HEK293T (cell line): ENCODE measurements around the gene CHCHD5.

ENCODE experiments used
- CTCF ChIA-PET: fragments of 350-600 bp; formaldehyde crosslinking; extraction: SDS; loops from one replicate; lab custom pipeline; 2021; ENCODE audit warnings: antibody characterized with exemption, inconsistent platforms; lab: Yijun Ruan, JAX
- POLR2A ChIA-PET: fragments of 350-600 bp; formaldehyde crosslinking; extraction: SDS; loops from one replicate; lab custom pipeline; 2020; ENCODE audit warnings: antibody characterized with exemption, inconsistent platforms; lab: Yijun Ruan, JAX
- DNase-seq: peaks from one replicate; pipeline ENCODE4 v3.0.0; 2012; ENCODE audit warnings: mixed read lengths; ENCODE audit errors: extremely low spot score
- ARNT ChIP-seq: fragments of 450-650 bp; IDR thresholded peaks from 2 replicates; pipeline ENCODE4 v1.6.1; 2017; ENCODE audit warnings: mild to moderate bottlenecking
- BHLHE40 ChIP-seq: fragments of 450-650 bp; IDR thresholded peaks from 2 replicates; pipeline ENCODE4 v1.6.1; 2016; ENCODE audit warnings: mild to moderate bottlenecking, moderate library complexity, borderline replicate concordance
- CTBP1 ChIP-seq: fragments of 450-650 bp; IDR thresholded peaks from 2 replicates; pipeline ENCODE4 v1.6.1; 2016; ENCODE audit warnings: borderline replicate concordance
- ELF4 ChIP-seq: fragments of 450-650 bp; IDR thresholded peaks from 2 replicates; pipeline ENCODE4 v1.6.1; 2017; ENCODE audit warnings: antibody characterized with exemption
- FOXA1 ChIP-seq: fragments of 450-650 bp; IDR thresholded peaks from 2 replicates; pipeline ENCODE4 v1.6.1; 2016; ENCODE audit warnings: mild to moderate bottlenecking
- FOXK2 ChIP-seq: fragments of 450-650 bp; IDR thresholded peaks from 2 replicates; pipeline ENCODE4 v1.6.1; 2016; ENCODE audit warnings: mild to moderate bottlenecking
- FOXM1 ChIP-seq: fragments of 450-650 bp; IDR thresholded peaks from 2 replicates; pipeline ENCODE4 v1.6.1; 2017; ENCODE audit warnings: mild to moderate bottlenecking, borderline replicate concordance
- HDGF ChIP-seq: fragments of 450-650 bp; IDR thresholded peaks from 2 replicates; pipeline ENCODE4 v1.6.1; 2017; ENCODE audit warnings: antibody characterized with exemption, borderline replicate concordance
- L3MBTL2 ChIP-seq: fragments of 450-650 bp; conservative IDR thresholded peaks from 2 replicates; pipeline ENCODE4 v1.6.1; 2016; ENCODE audit warnings: mild to moderate bottlenecking
- LEF1 ChIP-seq: fragments of 450-650 bp; IDR thresholded peaks from 2 replicates; pipeline ENCODE4 v1.6.1; 2017; ENCODE audit warnings: mild to moderate bottlenecking, borderline replicate concordance
- NFRKB ChIP-seq: fragments of 450-650 bp; IDR thresholded peaks from 2 replicates; pipeline ENCODE4 v1.6.1; 2016; ENCODE audit warnings: mild to moderate bottlenecking, moderate library complexity
- PKNOX1 ChIP-seq: fragments of 450-650 bp; IDR thresholded peaks from 2 replicates; pipeline ENCODE4 v1.6.1; 2016
- SP1 ChIP-seq: fragments of 450-650 bp; IDR thresholded peaks from 2 replicates; pipeline ENCODE4 v1.6.1; 2017
- SUZ12 ChIP-seq: fragments of 450-650 bp; IDR thresholded peaks from 2 replicates; pipeline ENCODE4 v1.6.1; 2016; ENCODE audit warnings: mild to moderate bottlenecking
- TARDBP ChIP-seq: fragments of 450-650 bp; IDR thresholded peaks from 2 replicates; pipeline ENCODE4 v1.6.1; 2016
- ZNF384 ChIP-seq: fragments of 450-650 bp; IDR thresholded peaks from 2 replicates; pipeline ENCODE4 v1.6.1; 2016

Gene CHCHD5

DNA sequence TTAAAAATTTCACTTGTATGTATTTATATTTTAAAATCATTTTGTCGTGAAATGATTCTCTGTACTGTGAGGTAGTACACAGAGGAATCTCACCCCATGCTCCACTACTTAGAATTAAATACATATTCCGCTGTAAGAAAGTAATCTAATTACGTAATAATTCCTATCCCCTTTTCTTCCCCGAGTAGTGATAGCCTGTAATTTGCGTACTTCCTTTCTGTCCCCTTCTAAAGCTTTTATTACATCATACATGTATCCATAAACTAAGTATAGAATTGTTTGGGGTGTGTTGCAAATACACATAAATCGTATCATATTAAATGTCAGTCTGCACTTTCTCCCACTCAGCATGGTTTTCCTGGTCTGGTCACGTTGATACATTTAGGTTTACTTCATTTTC lies 12.4 kb upstream of the CHCHD5 start:
- ChIA-PET CTCF (no interaction called here), POLR2A (no interaction called here)
- TF ChIP-seq FOXK2 (no peak), NFRKB (no peak), HDGF (no peak), CTBP1 (no peak), ARNT (no peak), TARDBP (no peak), SUZ12 (no peak), ELF4 (no peak), LEF1 (no peak), PKNOX1 (no peak)
- DNase-seq = no peak

DNA sequence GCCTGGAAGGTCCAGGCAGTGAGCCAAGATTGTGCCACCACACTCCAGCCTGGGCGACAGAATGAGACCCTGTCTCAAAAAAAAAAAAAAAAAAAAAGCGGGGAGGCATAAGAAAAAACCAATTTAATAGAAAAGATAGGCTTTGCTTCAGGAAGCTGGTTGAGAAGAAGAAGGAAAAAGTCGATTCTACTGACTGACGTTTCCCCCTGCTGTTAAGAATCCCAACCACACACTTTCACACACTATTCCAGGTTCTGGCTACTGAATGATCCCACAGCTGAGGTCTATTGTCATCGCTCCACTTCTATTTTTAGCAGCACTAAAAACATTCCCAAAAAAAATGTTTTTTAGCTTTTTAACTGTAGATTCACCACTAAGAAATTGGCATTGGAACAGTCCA lies 6.7 kb upstream of the CHCHD5 start:
- ChIA-PET CTCF (no interaction called here), POLR2A (interaction anchor here (1.2 kb wide), 1 partner anchor 34 kb away, joined by 4 read pairs; no protein-coding TSS in a partner anchor)
- DNase-seq = no peak
- TF ChIP-seq FOXK2 = no peak
- TF ChIP-seq ARNT = no peak
- no peak for TF ChIP-seq SP1
- no peak for TF ChIP-seq SUZ12
- TF ChIP-seq ZNF384 = no peak
- TF ChIP-seq PKNOX1 = no peak
- no peak for TF ChIP-seq HDGF
- no peak for TF ChIP-seq LEF1
- TF ChIP-seq FOXM1 = no peak
- TF ChIP-seq L3MBTL2 = no peak
- no peak for TF ChIP-seq TARDBP
- no peak for TF ChIP-seq BHLHE40
- no peak for TF ChIP-seq FOXA1
- no peak for TF ChIP-seq ELF4
- no peak for TF ChIP-seq CTBP1
- no peak for TF ChIP-seq NFRKB

GRCh38 chr2:112579241-112579640 lies 5.2 kb upstream of the CHCHD5 start:
- DNase-seq = no peak
- POLR2A ChIA-PET = no interaction called here
- TF ChIP-seq CTBP1 (no peak), LEF1 (no peak), L3MBTL2 (no peak), HDGF (no peak), TARDBP (no peak)
- CTCF ChIA-PET = no interaction called here

DNA sequence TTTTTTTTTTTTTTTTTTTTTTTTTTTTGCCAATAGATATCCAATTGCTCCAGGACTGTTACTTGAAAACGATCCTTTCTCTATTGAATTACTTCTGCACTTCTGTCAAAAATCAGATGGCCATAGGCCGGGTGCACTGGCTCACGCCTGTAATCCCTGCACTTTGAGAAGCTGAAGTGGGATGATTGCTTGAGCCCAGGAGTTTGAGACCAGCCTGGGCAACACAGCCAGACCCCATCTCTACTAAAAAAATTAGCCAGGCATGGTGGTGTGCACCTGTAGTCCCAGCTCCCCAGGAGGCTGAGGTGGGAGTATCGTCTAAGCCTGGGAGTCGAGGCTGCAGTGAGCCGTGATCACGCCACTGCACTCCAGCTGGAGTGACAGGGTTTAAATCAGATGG lies 4.3 kb upstream of the CHCHD5 start:
- ChIA-PET POLR2A (no interaction called here), CTCF (no interaction called here)
- TF ChIP-seq CTBP1 = no peak
- no peak for TF ChIP-seq ZNF384
- TF ChIP-seq NFRKB = no peak
- no peak for TF ChIP-seq FOXK2
- no peak for TF ChIP-seq HDGF
- TF ChIP-seq SUZ12 = no peak
- TF ChIP-seq L3MBTL2 = no peak
- DNase-seq = no peak

GRCh38 chr2:112582314-112582746 lies 2.1 kb upstream of the CHCHD5 start:
- CTCF ChIA-PET = interaction anchor here (1.3 kb wide), 1 partner anchor 8 kb away, joined by 5 read pairs; no protein-coding TSS in a partner anchor
- POLR2A ChIA-PET = interaction anchor here (1.0 to 1.4 kb wide), 2 partner anchors 101 to 145 kb away, joined by 4 read pairs; no protein-coding TSS in a partner anchor
- TF ChIP-seq FOXA1 (no peak), NFRKB (no peak), PKNOX1 (peak; percentile 66), ZNF384 (peak; percentile 93)
- peak; percentile 22 for DNase-seq

DNA sequence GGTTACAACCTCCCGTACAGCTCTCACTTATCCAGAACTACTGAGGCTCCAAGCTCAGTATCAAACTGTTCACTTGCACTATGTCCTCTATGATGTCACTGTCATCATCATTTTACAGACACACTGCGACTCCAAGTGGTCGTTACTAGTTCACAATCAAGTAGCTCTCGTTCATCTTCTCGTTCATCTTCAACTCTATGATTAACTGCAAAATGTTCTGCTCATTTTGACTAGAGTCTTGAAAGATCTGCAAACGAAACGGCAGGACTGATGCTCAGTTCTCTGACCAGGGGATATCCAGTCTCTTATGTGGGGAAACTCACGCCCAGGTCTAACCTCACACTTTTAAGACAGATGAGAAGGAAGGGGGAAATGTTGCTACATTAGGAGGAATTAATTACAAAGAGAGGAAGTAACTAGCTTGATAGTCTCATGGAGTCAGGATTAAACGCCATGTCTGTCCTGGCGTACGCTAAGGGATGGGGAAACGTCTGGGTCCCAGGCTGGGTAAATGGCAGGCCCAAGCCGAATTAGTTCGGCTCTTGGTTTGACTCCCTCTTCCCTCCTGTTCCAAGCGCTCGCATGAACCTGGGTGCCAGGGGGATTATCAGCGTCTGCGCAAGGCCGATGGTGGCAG lies 794 bp upstream of the CHCHD5 start:
- TF ChIP-seq ELF4 (no peak), CTBP1 (no peak), HDGF (no peak), L3MBTL2 (no peak), TARDBP (no peak), SUZ12 (no peak), FOXA1 (no peak), ARNT (no peak), PKNOX1 (no peak), NFRKB (no peak), ZNF384 (no peak), BHLHE40 (no peak), FOXM1 (no peak), FOXK2 (no peak), LEF1 (no peak), SP1 (no peak)
- POLR2A ChIA-PET = interaction anchor here (0.5 to 2.5 kb wide), 16 partner anchors 9 to 329 kb away, joined by 3 to 8 read pairs (median 4); partner anchors contain the start of gene ZC3H8
- DNase-seq = no peak
- CTCF ChIA-PET = interaction anchor here (0.6 to 1.3 kb wide), 2 partner anchors 9 to 463 kb away, joined by 3 to 5 read pairs; no protein-coding TSS in a partner anchor
